Ovary (tissue), 3 donors: ENCODE results near the gene FAM193A.
"Not testable (repeated sequence)": the region's sequence is repeated elsewhere in the genome, so short reads cannot be mapped to it uniquely, and the experiment has no call there.

ENCODE experiments used
- CTCF ChIP-seq, 3 donors: fragments of 450-650 bp in 2 of 3; fragments of 200-600 bp in 1 of 3; IDR thresholded peaks; one replicate each; pipeline versions ENCODE4 v1.5.1 to v1.8.0; 2016 to 2022; ENCODE audit warnings: antibody characterized with exemption in 3 of 3, mild to moderate bottlenecking in 1 of 3
- EP300 ChIP-seq: sonication (generic); formaldehyde crosslinking; IDR thresholded peaks from one replicate; pipeline ENCODE4 v1.6.1; 2017; ENCODE audit warnings: antibody characterized with exemption
- POLR2A ChIP-seq: fragments of 450-650 bp; IDR thresholded peaks from one replicate; pipeline ENCODE4 v1.6.1; 2017; ENCODE audit warnings: antibody characterized with exemption, mild to moderate bottlenecking, moderate library complexity
- donor health status: DM: no; HTN: no; CAD: no.

GRCh38 chr4:2543580-2544191 is 7.2 kb downstream of the FAM193A start:
- TF ChIP-seq POLR2A; CTCF (IDR thresholded peaks at IDR 0.05); EP300: not testable (repeated sequence)
